ENCODE data around the gene MAMDC2. TPM values are rescaled to one million over a fixed set of nuclear protein-coding genes. Genes with fewer than 3 reads are reported as not detected.

Gene MAMDC2
- total RNA-seq, 6 experiments from 2014 or later: 4.0 to 16.6 (median 13.9) TPM

- no peak overlapping the region for H3K27ac Mint-ChIP-seq
- H3K36me3 Mint-ChIP-seq (ENCODE audit: low read depth): 0 out of 2 replicates have a peak, but pooled peaks cover 5% of the 10 kb centered on the region
- H3K27me3 Mint-ChIP-seq (ENCODE audit: insufficient read depth): no peaks in the 10 kb centered on the region
- H3K4me1 Mint-ChIP-seq (ENCODE audit: low read depth): peaks cover 40% of the 10 kb centered on the region
- no peak for TF ChIP-seq CTCF (IDR thresholded peaks at IDR 0.05)
- no peak for DNase-seq
- H3K9me3 Mint-ChIP-seq: no peaks in the 10 kb centered on the region
- no peak overlapping the region for H3K4me3 Mint-ChIP-seq
Observed at GRCh38 chr9:70083429-70083828, 39.8 kb downstream of the MAMDC2 start.

- Mint-ChIP-seq H3K4me1 (ENCODE audit: low read depth) (peaks cover 33% of the 10 kb centered on the region), H3K36me3 (ENCODE audit: low read depth) (no peaks in the 10 kb centered on the region), H3K4me3 (no peak overlapping the region), H3K9me3 (no peaks in the 10 kb centered on the region), H3K27me3 (ENCODE audit: insufficient read depth) (no peaks in the 10 kb centered on the region), H3K27ac (no peak overlapping the region)
- DNase-seq: no peak
- TF ChIP-seq CTCF (IDR thresholded peaks at IDR 0.05): no peak
Observed at GRCh38 chr9:70085241-70085640, 41.6 kb downstream of the MAMDC2 start.

- H3K4me3 Mint-ChIP-seq: no peak overlapping the region
- peaks cover 11% of the 10 kb centered on the region for H3K4me1 Mint-ChIP-seq (ENCODE audit: low read depth)
- DNase-seq: no peak
- peaks cover 3% of the 10 kb centered on the region; the same call in 1 of the 2 replicates for H3K27me3 Mint-ChIP-seq (ENCODE audit: insufficient read depth)
- H3K36me3 Mint-ChIP-seq (ENCODE audit: low read depth): no peaks in the 10 kb centered on the region; the same call in 1 of the 2 replicates
- no peak for TF ChIP-seq CTCF (IDR thresholded peaks at IDR 0.05)
- no peaks in the 10 kb centered on the region for H3K9me3 Mint-ChIP-seq
- H3K27ac Mint-ChIP-seq: no peak overlapping the region
Observed at GRCh38 chr9:70091103-70091502, 47.5 kb downstream of the MAMDC2 start.

GRCh38 chr9:70091572-70091971, 47.9 kb downstream of the MAMDC2 start:
- Mint-ChIP-seq H3K4me3 (no peak overlapping the region), H3K4me1 (ENCODE audit: low read depth) (peaks cover 11% of the 10 kb centered on the region), H3K9me3 (no peaks in the 10 kb centered on the region), H3K27ac (no peak overlapping the region), H3K36me3 (ENCODE audit: low read depth) (no peaks in the 10 kb centered on the region; the same call in 1 of the 2 replicates), H3K27me3 (ENCODE audit: insufficient read depth) (peaks cover 3% of the 10 kb centered on the region; the same call in 1 of the 2 replicates)
- TF ChIP-seq CTCF (IDR thresholded peaks at IDR 0.05): no peak
- no peak for DNase-seq

GRCh38 chr9:70092190-70092589, 48.5 kb downstream of the MAMDC2 start:
- no peak for DNase-seq
- Mint-ChIP-seq H3K27me3 (ENCODE audit: insufficient read depth) (peaks cover 3% of the 10 kb centered on the region; the same call in 1 of the 2 replicates), H3K27ac (no peak overlapping the region), H3K9me3 (no peaks in the 10 kb centered on the region), H3K4me1 (ENCODE audit: low read depth) (peaks cover 11% of the 10 kb centered on the region), H3K4me3 (no peak overlapping the region), H3K36me3 (ENCODE audit: low read depth) (no peaks in the 10 kb centered on the region; the same call in 1 of the 2 replicates)
- no peak for TF ChIP-seq CTCF (IDR thresholded peaks at IDR 0.05)

GRCh38 chr9:70093095-70093494, 49.4 kb downstream of the MAMDC2 start:
- H3K4me3 Mint-ChIP-seq: no peak overlapping the region
- no peaks in the 10 kb centered on the region; the same call in 1 of the 2 replicates for H3K36me3 Mint-ChIP-seq (ENCODE audit: low read depth)
- peaks cover 3% of the 10 kb centered on the region; the same call in 1 of the 2 replicates for H3K27me3 Mint-ChIP-seq (ENCODE audit: insufficient read depth)
- H3K9me3 Mint-ChIP-seq: no peaks in the 10 kb centered on the region
- no peak overlapping the region for H3K27ac Mint-ChIP-seq
- H3K4me1 Mint-ChIP-seq (ENCODE audit: low read depth): peaks cover 11% of the 10 kb centered on the region
- DNase-seq: no peak
- no peak for TF ChIP-seq CTCF (IDR thresholded peaks at IDR 0.05)
